ENCODE results near the gene IRX4. TPM values are rescaled to one million over a fixed set of nuclear protein-coding genes. Genes with fewer than 3 reads are reported as not detected.
"Not testable (repeated sequence)": the region's sequence is repeated elsewhere in the genome, so short reads cannot be mapped to it uniquely, and the experiment has no call there.

Gene IRX4
- total RNA-seq, 1 donor from 2014 or later: 19.6 TPM

- ATAC-seq (no peak), DNase-seq (no peak)
- intact Hi-C loops (cut with micrococcal nuclease): no loop called here
Measured at GRCh38 chr5:1851290-1851934, 31.3 kb downstream of the IRX4 start.

DNA sequence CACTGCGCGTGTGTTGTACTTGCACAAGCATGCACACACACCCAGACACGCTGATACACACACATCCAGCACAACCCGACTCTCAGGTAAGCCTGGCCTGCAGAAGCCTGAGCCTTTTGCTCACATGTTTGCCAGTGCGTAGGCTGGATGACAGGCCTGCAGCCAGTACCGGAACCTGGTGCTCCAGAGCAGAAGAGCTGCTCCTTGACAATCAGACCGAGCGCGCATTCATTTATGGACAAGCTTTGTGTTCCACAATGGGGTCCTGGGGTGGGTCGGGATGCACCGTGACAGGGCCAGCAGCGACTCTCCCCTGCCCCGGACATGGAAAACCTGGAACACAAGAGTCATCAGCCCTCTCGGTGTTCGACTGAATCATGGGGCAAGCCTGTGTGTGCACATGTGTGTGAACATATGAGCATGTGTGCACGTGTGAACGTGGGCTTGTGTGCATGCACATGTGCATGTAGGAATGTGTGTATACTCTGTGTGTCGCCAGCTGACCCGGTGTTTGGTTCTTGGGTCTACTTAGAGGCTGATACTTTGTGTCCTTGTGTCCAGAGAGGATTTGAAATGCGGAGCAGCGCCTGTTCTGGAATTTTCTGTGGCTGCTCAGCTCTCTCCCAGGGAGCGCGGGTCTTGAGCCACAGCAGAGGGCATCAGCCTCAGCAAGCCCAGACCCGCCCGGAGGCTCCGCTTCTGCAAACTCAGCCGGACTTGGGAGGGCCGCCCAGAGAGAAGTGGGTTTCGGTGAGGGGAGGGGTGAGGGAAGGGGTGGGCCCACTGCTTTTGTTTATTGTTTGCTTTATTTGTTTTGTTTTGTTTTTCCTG lies 32.2 kb downstream of the IRX4 start:
- no peak for DNase-seq
- no peak for ATAC-seq
- intact Hi-C loops (cut with micrococcal nuclease): no loop called here

- ATAC-seq (no peak), DNase-seq (no peak)
- intact Hi-C loops (cut with micrococcal nuclease): no loop called here
Measured at GRCh38 chr5:1847611-1848010, 35.1 kb downstream of the IRX4 start.

- DNase-seq: peak; percentile 15
- no peak for ATAC-seq
- intact Hi-C loops (cut with micrococcal nuclease): no loop called here
Measured at GRCh38 chr5:1847056-1847455, 35.7 kb downstream of the IRX4 start.

DNA sequence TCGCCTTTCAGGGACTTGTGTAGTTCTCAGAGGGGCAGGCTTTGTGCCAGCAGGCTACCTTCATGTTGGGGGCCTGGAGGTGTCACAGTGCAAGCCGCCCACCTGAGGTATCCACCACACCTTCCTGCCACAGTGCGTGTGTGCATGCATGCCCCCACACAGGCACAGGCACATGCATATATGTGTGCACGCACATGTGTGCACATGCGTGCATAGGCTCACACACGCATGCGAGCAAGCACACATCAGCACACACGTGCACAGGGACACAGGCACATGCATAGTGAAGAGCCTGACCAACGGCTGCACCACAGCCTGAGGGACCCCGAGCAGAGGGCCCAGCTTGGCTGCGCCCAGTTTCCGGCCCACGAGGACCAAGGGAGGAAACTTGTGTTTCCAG lies 36.1 kb downstream of the IRX4 start:
- no peak for ATAC-seq
- intact Hi-C loops (cut with micrococcal nuclease): no loop called here
- DNase-seq: peak; percentile 12

- ATAC-seq: no peak
- intact Hi-C loops (cut with micrococcal nuclease): no loop called here
Measured at GRCh38 chr5:1845696-1846095, 37.0 kb downstream of the IRX4 start.

DNA sequence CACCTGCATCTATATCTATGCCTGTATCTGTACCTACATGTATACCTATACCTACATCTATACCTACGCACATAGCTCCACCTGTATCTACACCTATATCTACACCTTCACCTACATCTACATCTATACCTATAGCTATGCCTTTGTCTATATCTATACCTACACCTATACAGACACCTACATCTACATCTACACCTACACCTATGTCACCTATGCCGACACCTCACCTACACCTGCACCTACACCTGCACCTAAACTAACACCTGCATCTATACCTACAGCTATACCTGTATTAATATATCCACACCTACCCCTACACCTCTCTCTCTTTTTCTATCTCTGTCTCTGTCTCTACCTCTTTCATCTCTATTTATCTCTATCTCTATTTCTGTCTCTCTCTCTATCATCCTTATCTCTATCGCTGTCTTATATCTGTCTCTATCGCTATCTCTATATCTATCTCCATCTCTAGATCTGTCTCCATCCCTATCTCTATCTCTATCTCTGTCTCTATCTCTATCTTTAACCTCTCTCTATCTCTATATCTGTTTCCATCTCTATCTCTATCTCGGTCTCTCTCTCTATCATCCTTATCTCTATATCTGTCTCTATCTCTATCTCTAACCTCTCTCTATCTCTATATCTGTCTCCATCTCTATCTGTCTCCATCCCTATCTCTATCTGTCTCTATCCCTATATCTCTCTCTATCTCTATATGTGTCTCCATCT lies 37.9 kb downstream of the IRX4 start:
- ATAC-seq (no peak), DNase-seq (no peak)
- intact Hi-C loops (cut with micrococcal nuclease): no loop called here

More at GRCh38 chr5:1845696-1846095, 37.0 kb downstream of the IRX4 start:
- DNase-seq: no peak

DNA sequence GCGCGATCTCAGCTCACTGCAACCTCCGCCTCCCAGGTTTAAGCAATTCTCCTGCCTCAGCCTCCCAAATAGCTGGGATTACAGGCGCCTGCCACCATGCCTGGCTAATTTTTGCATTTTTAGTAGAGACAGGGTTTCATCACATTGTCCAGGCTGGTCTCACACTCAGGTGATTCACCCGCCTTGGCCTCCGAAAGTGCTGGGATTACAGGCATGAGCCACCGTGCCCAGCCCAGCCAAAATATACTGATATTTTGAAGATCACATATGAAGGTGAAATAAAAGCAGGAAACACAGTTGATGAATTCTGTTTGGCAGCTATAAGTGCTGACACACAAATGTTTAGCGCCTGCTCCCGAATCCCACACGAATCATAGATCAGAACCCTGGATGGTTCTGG lies 39.0 kb downstream of the IRX4 start:
- DNase-seq: peak; percentile 3
- ATAC-seq; intact Hi-C loops (cut with micrococcal nuclease): not testable (repeated sequence)

DNA sequence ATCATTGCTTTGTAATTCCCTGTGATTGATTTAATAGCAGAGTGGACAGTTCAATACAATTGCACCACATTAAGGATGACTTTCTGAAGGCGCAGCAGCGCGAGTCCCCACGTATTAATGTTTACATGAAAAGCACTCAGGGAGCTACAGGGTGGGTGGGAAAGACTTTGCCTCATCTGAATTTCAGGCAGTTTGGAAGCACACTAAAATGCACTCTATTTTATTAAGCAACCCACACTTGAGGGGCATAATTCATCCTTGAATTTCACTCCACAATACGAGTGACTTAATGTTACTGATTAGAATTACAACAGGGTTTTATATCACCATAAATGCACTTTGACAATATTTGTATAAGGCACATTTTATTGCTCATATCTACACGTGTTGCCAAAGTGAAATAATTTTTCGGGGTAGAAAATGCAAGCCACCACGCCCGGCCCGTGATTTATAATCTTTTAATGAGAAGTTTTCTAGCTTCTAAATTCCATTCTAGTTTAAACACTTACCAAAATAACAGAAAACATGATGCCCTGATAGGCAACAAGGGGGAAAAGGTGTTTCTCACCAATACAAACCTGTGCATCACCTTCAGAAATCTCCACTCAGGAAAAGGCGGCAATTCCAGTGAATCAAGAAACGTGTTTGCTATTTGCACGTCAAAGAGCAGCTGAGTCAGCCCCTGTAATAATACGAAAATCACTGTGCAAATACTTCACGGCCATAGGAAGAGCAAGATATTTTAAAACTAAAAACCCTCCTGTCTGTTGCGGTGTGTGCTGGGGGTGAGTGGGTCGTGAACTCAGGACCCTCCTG lies 40.5 kb downstream of the IRX4 start:
- ATAC-seq (no peak), DNase-seq (no peak)
- intact Hi-C loops (cut with micrococcal nuclease): no loop called here

DNA sequence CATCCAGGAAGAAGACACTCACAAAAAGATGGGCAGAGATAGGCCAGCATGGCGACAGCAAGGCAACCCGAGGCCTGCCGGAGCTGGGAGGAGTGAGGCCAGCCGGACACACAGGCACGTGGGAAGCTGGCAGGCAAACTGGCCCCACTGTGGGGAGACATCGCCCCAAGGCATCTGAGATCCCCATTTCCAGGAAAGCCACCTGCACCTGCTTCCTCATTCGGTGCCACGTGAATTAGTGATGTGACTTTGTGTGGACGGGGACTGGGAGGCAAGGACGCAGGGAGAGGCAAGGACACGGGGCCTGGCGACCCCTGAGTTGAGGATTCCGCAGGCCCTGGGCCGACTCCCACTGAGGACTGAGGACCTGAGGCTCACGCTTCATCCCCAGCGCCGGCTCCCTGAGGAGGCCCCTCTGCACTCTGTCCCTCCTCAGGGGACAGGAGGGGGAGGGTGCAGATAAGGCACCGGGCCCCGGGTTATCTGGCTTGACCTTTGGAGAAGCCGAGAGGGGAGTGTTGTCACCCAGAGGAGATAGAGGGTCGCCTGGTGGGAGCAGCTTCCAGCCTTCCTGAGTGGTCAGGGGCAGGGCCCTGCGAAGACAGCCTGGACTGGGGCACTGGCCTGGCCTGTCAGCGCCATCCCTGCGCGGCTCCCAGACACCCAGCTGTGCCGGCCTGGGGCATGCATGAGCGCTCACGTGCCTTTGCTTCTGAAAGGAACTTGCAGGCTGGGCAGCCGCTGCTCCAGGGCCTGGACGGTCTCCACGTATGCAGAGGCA lies 41.8 kb downstream of the IRX4 start:
- ATAC-seq (peak; percentile 90), DNase-seq (peak; percentile 84)
- intact Hi-C loops (cut with micrococcal nuclease): no loop called here

DNA sequence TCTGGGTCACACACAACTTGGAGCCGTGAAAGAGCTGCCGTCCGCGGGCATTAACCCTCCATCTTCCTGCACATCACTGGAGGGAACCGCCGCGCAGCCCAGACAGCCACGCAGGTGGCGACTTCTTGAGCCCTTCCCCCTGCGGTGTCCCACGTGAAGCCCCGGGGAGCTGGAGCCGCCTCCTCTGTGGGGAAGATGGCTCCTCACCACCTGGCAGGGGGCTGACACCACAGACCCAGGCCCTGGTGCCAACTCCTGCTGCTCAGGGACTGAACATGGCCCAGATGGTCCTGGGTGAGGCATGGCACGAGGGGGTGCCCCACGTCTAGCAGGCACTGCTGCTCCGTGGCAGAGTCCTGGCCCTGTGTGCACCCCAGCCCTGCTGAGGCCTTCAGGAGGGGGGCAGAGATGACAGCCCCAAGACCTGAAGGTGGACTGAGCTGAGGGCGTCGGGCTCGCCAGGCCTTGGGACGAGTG lies 42.6 kb downstream of the IRX4 start:
- ATAC-seq (no peak), DNase-seq (peak; percentile 21)
- intact Hi-C loops (cut with micrococcal nuclease): no loop called here

DNA sequence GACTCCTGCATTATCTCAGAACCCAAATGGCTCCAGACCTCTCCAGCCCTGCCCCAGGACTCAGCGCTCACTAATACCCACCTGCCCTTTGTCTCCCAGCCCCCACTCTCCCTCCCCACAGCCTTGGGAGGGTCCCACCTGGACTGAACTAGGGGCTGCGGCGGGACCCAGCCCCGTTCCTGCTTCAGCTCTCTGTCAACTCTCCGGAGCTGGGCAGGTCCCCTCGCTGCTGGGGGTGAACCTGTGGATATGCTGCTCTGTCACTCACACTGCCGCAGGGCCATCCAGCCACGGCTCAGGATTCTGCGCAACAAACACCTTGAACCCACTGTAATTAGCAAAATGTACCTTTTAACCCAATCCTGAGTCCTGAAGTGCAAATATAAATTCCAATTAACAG lies 44.7 kb downstream of the IRX4 start:
- DNase-seq (no peak), ATAC-seq (no peak)
- intact Hi-C loops (cut with micrococcal nuclease): no loop called here

- DNase-seq: no peak
- intact Hi-C loops (cut with micrococcal nuclease): no loop called here
- no peak for ATAC-seq
Measured at GRCh38 chr5:1836891-1837880, 45.5 kb downstream of the IRX4 start.

DNA sequence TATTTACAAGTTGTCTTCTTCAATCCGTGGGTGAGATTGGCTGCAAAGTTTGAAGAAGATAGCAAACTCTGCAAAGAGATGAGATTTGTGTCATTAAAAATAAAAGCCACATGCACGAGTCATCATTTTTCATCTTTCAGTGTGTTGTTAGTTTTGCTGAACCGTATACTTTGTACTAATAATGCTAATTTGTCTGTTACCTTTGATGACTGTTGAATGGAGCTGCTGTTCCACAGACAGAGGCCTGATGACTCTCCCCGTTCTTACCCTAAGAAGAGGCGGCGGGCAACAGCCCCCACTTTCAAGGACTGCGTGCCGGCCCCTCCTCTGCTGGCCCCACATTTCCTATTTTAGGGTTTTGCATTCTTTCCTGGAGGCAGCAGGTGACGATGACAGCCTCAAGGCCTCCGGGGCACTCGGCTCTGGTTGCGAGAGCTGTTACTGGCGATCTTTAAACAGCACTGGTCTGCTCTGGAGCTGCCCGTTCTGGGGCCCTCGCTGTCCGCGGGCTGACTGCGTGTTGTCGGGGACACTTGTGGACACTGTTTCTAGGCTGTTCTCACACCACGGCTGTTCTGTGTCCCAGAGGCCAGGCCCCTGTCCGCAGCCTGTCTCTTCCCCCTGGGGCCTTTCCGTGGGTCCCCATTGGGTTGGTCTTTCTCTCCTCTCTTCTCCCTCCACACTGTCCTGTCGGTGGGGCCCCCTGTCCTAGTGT lies 46.4 kb downstream of the IRX4 start:
- peak; percentile 69 for DNase-seq
- ATAC-seq: peak; percentile 69
- intact Hi-C loops (cut with micrococcal nuclease): no loop called here

DNA sequence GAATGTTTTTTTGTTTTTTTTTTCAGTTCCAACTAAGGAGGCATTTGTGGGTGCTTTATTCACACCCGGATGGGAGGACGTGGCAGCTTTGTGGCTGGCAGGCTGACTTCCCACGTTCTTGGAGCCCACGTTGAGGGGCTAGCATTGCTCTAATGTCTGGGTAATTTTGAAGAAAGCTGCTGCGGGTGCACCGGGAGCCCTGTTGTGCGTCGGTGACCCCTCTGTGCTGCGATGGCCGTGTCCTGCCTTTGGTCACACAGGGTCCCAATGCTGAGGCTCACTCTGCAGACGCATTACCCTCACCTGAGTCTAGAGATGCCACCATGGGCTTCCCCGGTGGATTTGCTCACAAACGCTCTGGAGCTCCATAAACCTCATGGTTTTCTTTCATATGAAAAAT lies 47.3 kb downstream of the IRX4 start:
- intact Hi-C loops (cut with micrococcal nuclease): no loop called here
- DNase-seq (no peak), ATAC-seq (no peak)

DNA sequence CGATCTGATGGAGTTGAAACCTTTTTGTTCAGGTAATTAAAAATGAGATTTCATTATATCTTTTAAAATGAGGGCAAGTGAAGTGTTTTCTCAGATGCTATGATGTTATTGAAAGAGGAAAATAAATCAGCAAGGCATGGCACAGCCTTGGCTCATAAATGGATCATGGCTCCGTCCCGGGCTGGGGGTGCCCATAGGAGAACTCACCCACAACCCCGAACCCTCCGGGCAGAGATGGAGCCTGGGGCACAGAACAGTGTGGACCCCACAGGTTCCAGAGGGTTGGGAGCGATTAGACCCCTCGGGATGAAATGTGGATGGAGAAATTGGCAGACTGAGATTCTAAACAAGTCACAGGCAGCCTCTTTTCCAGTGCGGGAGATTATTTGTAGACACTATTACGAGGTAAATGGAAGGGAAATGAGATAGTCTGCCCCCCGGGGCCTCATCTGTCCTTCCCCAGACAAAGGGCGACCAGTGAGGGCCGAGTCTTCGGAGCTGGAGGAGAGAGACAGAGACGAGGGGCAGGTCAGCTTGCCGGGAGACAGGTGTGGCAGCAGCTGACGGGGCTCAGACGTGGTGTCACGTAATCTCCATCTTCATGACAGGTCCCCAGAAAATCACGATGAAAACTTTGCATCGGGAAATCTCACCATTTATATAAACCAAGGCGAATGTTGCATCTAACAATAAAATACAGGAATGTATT lies 47.9 kb downstream of the IRX4 start:
- ATAC-seq (no peak), DNase-seq (no peak)
- intact Hi-C loops (cut with micrococcal nuclease): no loop called here

Measured in left ventricle myocardium superior (tissue), 1 donor.